GM18951 (cell line): ENCODE data around the gene SNAP29.
"Not testable (repeated sequence)": the region's sequence is repeated elsewhere in the genome, so short reads cannot be mapped to it uniquely, and the experiment has no call there.

Experiments
- POLR2A ChIP-seq: IDR thresholded peaks from 4 replicates; pipeline ENCODE4 v1.6.1; 2011; ENCODE audit warnings: mild to moderate bottlenecking; ENCODE audit not compliant: insufficient read length, insufficient read depth; ENCODE audit errors: extremely low read depth
- in situ Hi-C: fragments of 300-500 bp; cut with MboI; formaldehyde crosslinking; loops from one replicate; pipeline ENCODE4 v1.12.0; 2022; ENCODE audit warnings: low sequenced_read_pairs, mixed read lengths, inconsistent platforms; ENCODE audit not compliant: unreplicated experiment

The SNAP29 gene

DNA sequence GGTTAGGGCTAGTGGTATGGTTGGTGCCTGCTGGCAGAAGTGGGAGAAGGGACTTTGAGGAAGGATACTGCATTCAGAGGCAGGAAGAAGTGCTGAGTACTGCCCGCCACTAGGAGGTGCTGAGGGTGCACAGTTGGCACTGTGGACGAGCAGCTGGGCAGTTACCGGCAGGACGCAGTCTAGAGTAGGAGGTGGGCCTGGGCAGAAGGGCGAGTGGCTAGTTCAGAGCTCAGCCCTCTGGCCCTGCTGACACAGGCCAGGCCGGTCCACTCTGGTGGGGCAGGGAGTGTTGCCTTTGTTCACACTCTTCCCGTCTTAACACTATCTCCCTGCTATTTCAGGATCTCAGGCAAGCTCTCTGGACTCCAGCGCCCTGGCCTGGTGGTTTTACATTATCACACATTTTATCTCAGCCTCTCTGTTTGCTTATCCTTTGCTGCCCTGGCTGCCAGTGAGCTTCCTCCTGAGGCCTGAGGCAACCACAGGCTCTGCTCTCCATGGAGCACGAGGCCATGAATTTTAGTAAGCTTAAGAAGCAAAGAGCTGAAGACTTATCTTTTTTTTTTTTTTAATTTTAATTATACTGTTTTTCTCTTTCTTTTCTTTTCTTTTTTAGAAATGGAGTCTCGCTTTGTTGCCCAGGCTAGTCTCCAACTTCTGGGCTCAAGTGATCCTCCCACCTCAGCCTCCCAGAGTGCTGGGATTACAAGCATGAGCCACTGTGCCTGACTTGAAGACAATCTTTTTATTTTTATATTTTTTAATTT, 26.9 kb downstream of the SNAP29 start:
- in situ Hi-C loops, result no loop called here
- TF ChIP-seq POLR2A, result no peak

- no peak for TF ChIP-seq POLR2A
- in situ Hi-C loops, result no loop called here
Observed at GRCh38 chr22:20887375-20887774, 28.6 kb downstream of the SNAP29 start.

GRCh38 chr22:20889025-20889704, 30.4 kb downstream of the SNAP29 start:
- TF ChIP-seq POLR2A, result no peak
- in situ Hi-C loops, result no loop called here

DNA sequence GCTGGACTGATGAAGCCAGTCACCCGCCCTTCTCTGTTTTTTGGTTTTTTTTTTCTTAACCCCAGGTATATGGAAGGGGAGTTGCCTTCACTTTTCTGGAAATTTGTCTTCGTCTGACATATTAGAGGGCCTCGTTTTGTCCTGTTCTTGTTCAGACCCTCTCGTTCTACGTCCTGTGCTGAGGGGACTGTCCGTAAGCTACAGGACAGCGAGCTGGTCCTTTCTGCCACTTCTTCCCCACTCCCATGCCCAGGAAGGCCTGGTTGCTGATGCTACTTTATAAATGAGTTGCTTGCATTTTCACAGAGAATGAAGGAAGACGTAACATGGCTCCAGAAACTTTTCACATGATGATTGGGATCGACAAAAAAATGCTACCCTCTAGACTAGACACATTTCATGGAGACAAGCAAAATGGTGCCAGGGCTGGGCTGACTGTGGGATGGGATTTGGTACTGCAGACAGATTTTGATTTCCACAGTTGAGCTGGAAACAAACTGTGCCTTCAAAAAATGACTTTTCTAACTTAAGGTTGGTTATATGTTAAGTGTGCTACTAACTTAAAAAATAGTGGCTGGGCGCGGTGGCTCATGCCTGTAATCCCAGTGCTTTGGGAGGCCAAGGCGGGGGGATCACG, 31.2 kb downstream of the SNAP29 start:
- in situ Hi-C loops, result no loop called here
- TF ChIP-seq POLR2A, result no peak

GRCh38 chr22:20890975-20891374, 32.2 kb downstream of the SNAP29 start:
- TF ChIP-seq POLR2A, result no peak
- in situ Hi-C loops, result no loop called here

DNA sequence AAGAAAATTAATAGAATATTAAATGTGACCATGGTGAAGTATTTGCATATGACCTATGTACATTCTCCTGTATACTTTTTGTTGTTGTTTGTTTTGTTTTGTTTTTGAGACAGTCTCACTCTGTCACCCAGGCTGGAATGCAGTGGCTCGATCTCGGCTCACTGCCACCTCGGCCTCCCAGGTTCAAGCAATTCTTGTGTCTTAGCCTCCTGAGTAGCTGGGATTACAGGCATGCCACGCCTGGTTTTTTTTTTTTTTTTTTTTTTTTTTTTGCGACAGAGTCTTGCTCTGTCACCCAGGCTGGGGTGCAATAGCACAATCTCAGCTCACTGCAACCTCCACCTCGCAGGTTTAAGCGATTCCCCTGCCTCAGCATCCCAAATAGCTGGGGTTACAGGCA, 38.9 kb downstream of the SNAP29 start:
- in situ Hi-C loops, result not testable (repeated sequence)

- in situ Hi-C loops, result no loop called here
- no peak for TF ChIP-seq POLR2A
Observed at GRCh38 chr22:20899827-20900423, 41.1 kb downstream of the SNAP29 start.

DNA sequence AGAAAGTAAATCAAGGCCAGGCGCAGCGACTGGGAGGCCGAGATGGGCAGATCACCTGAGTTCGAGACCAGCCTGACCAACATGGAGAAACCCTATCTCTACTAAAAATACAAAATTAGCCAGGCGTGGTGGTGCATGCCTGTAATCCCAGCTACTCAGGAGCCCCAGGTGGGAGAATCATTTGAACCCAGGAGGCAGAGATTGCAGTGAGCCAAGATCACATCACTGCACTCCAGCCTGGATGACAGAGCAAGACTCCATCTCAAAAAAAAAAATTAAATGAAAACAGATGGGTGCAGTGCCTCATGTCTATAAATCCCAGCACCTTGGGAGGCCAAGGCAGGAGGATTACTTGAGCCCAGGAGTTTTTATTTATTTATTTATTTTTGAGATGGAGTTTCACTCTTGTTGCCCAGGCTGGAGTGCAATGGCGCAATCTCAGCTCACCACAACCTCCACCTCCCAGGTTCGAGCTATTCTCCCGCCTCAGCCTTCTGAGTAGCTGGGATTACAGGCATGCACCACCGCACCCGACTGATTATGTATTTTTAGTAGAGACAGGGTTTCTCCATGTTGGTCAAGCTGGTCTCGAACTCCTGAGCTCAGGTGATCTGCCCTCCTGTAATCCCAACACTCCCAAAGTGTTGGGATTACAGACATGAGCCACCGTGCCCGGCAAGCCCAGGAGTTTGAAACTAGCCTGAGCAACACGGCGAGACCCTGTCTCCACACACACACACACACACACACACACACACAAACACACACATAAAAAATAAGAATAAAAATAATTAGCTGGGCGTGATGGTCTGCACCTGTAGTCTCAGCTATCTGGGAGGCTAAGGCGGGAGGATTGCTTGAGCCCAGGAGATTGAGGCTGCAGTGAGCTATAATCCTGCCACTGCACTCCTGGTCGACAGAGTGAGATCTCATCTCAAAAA, 42.6 kb downstream of the SNAP29 start:
- in situ Hi-C loops, result not testable (repeated sequence)

DNA sequence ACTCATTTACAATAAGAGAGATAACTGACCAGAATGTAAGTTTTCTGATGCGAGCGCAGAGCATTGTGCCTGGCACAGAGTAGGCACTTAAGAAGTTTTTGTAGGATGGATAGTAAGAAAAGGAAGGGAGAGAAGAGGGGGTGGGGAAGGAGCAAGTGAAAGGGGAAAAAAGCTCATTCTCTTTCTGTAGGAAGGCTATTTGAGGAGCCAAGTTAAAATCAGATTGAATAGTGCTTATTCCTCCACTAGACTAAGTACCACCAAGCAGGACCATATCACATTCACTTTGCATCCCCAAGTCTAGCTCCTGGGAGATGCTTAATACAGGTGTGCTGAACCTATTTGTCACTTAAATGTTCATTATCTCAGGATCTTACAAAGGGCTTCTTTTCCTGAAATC, 44.3 kb downstream of the SNAP29 start:
- in situ Hi-C loops, result no loop called here

GRCh38 chr22:20904008-20904979, 45.5 kb downstream of the SNAP29 start:
- in situ Hi-C loops, result no loop called here
- TF ChIP-seq POLR2A, result no peak

More for the DNA sequence above, 44.3 kb downstream of the SNAP29 start:
- no peak for TF ChIP-seq POLR2A

- in situ Hi-C loops, result no loop called here
- no peak for TF ChIP-seq POLR2A
Observed at GRCh38 chr22:20904980-20905355, 46.2 kb downstream of the SNAP29 start.
